ENCODE data around the gene CHRM3. TPM values are rescaled to one million over a fixed set of nuclear protein-coding genes. Genes with fewer than 3 reads are reported as not detected.
"Not testable (repeated sequence)": the region's sequence is repeated elsewhere in the genome, so short reads cannot be mapped to it uniquely, and the experiment has no call there.

Gene CHRM3
- polyA plus RNA-seq (ENCODE audit: insufficient read length in 12 of 12): 1 to 10 TPM in 10 of 12 donors, under 1 TPM in 1, not detected in 1; 0.69 to 6.9 (median 1.8) TPM
- long read RNA-seq, donor 1: 0 reads
- long read RNA-seq, donor 2: 0 reads
- long read RNA-seq, donor 3: 0 reads
- long read RNA-seq, donor 4: 0 reads
- long read RNA-seq, donor 5: 0 reads
- long read RNA-seq, donor 6: 0 reads
- long read RNA-seq, donor 7: 0 reads
- long read RNA-seq, donor 8: 0 reads
- long read RNA-seq, donor 9: 0 reads
- long read RNA-seq, donor 10: 0 reads
- long read RNA-seq, donor 11: 0 reads

DNA sequence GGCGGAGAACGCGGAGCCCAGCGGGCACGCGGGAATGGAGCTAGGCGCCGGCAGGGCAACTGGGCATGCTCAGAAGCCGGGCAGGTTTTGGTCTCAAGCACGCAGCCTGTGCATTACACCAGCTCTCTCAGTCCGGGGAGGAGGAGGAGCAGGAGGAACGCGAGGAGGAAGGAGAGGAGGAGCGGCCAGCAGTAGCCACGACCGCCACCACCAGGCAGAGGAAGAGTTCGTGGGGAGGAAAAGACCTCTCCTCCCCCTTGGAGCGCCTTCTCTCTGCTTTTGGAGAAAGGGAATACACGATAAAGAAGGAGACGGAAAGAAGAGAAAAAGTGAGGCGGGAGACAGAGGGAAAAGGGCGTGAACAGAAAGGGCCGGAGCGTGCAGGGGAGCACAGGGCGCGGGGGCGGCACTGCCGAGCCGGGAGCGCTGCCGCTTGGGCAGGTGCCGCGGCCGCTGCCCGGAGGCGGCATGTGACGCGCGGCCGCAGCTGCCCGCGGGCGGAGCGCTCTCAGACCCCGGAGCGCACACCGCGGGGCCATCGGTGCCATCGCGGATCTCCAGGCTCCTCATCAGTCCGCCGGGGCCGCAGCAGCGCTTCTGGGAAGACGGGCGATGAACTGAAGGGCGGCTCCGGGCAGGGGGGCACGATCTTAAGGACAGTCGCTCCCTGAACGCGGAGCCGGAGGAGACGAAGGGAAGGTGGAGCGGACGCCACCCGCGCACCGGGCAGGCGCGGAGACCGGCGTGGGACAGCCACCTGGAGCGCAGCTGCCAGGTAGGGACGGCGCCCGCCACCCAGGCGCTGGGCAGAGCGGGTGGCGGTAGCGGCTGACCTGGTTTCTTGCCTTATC, at the start of gene CHRM3:
Gene CHRM3, plus strand, starts transcription at position 116 of the 851 bp plus-strand sequence. CDS start 520,884 bp downstream, outside the sequence.
- peak; percentile 45 for DNase-seq

DNA sequence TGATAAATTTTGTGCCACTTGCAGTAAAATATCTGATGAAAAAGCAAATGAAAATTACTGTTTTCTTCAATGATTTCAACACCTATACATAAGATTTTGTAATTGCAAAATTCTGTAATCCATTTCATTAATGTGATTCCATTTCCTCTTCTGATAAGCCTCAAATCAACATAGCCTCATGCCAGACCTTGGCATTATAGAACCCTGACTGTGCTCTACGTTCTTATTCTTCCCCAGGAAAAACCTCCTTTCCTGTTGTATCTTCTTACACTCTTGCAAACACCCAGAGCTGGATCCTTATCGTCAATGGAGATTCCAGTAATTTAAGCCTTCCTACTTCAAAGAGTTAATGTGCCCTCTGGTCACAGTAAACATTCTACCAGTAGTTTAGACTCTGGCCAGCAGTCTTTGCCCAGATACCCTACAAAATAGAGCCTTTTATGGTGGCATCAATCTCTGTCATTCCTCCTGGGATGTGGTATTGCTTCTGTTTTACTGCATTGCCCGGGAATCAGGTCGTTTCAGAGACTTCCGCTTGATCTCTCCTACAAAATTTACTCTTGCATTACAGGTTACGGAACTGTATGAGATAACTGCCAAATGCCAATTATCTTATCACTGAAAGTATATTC, 48.5 kb upstream of the CHRM3 start:
- DNase-seq: no peak

GRCh38 chr1:239347776-239348175, 38.6 kb upstream of the CHRM3 start:
- DNase-seq: no peak

- no peak for DNase-seq
These were observed 37.6 kb upstream of the CHRM3 start for GRCh38 chr1:239348635-239349353.

DNA sequence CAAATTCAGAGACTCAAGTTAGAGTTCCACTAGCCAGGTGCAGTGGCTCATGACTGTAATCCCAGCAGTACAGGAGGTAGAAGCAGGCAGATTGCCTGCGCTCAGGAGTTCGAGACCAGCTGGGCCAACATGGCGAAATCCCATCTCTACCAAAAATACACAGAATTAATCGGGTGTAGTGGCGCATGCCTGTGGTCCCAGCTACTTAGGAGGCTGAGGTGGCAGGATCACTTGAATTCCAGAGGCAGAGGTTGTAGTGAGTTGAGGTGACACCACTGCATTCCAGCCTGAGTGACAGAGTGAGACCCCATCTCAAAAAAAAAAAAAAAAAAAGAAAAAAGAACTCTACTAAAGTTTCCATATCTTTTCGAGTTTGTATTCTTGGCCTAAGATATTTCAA, 36.7 kb upstream of the CHRM3 start:
- no peak for DNase-seq

DNA sequence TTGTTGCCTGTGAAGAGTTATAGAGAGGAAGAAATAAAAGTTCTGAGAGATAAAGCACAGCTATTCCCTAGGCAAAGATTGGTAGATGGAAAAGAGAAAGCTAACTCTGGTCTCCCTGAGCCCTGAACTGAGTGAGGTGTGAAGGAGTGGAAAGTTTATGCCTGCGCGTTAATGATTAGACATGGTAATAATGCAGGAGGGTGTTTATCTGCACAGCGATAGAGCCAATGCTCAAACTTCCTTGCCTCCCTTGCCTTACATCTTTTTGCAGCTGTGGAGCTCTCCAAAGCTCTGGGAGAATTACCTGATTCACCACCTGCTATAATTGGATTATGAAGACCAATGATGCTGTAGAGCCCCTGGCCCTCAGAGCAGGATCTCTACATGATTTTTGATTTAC, 32.8 kb upstream of the CHRM3 start:
- no peak for DNase-seq

- DNase-seq: no peak
These were observed 32.1 kb upstream of the CHRM3 start for GRCh38 chr1:239354231-239354630.

DNA sequence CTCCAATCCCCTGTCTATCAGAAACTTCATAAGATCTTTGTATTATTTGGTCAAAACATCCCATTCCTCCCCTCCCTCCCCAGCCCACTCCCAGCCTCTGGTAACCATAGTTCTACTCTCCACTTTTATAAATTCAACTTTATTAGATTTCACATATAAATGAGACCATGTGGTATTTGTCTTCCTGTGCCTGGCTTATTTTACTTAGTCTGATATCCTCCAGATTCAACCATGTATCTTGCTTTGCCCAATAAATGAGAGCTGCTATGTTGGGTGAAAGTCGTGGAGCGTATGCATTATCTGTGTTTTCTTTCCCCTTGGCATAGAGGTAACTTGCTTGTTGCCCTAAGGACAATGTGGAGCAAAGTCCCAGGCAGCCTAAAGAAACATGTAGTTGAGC, 28.5 kb upstream of the CHRM3 start:
- no peak for DNase-seq

DNA sequence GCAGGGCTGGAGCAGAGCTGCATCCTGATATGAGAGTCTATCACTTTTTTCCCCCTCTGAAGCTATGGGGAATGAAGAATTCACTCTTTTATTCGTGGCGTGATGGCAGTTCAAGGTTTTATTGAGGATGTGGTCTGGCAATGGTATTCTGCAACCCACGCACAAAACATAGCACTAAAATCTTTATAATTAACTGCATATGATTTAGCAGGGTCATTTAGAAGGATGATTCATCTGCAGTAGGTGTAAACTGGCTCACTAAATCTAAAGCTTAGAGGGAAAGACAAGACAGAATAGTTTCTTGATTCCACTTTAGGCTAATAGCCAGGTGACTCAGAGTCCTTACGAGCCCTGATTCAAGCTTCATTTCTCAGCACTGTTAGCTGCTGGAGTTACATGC, 25.0 kb upstream of the CHRM3 start:
- no peak for DNase-seq

DNA sequence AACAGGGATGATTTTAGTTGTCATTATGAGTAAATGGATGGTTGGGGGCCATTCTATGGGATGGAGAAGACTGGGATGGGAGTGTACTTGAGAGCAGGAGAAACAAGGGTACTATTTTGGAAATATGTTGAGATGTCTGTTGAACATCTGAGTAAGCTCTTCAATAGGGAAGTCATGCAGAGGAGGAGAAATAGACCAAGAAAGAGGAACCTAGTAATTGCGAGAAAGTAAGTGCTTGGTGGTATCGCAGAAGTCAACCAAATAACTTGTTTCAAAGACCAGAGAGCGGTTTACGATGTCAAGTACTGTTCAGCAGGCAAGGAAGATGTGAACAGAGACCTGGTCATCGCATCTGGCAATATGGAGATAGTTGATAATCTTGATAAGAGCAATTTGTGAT, 22.4 kb upstream of the CHRM3 start:
- no peak for DNase-seq

DNA sequence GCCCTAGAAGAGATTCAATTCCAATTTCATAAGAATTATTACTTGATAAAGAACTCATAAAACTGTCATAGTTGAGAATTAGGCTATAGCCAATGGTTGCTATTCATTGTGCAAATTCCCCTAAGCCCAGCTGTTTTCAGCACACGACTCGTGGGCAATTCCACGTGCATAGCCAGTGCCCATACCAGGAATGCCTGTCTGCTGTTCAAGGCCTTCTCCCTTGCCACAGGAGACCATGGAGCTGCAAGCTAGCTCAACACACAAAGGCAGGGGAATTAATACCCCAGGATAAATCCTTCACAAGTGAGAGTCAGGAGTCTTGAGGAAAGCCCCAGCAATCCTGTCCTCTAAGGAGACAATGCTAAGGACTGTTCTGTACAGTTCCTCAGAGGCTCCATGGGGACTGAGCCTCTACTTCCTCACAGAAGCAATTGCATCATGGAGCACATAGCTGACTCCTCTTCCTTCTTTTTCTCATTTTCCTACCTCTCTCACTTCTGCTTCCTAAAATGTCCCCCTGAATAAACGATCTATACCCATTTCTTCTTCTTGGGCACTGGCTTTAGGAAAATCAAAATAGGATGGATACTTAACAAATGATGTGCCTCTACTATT, 19.1 kb upstream of the CHRM3 start:
- no peak for DNase-seq

DNA sequence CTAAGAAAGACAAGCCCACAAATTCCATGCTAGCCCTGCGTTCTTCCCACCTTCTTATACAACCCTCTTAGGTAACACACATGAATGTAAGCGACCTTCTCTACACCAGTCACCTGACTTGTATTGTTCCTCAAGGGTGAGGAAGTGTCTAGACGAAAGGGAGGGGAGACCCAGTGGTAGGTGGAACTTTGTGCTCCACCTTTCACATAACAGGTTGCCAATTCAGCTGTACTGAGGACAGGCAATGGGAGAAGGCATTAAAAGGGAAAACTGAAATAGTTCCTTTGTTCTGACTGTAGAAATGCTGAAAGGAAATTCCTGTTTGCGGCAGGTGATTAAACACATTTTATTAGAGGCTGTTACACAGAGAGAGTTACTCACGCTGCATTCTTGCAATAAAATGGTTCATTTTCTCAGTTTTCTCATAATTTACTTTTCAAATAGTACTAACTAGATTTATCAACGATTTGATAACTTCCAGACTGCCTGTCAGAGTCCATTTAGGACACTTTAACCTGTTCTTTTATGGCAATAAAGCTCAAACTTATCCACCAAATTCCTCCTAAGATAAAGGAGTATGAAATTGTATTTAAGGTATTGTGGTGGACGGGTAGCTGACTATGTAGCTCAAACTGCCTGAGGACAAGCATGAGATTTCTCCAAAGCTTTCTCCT, 17.8 kb upstream of the CHRM3 start:
- no peak for DNase-seq

GRCh38 chr1:239370869-239371268, 15.5 kb upstream of the CHRM3 start:
- DNase-seq: not testable (repeated sequence)

GRCh38 chr1:239382666-239383065, 3.7 kb upstream of the CHRM3 start:
- no peak for DNase-seq

DNA sequence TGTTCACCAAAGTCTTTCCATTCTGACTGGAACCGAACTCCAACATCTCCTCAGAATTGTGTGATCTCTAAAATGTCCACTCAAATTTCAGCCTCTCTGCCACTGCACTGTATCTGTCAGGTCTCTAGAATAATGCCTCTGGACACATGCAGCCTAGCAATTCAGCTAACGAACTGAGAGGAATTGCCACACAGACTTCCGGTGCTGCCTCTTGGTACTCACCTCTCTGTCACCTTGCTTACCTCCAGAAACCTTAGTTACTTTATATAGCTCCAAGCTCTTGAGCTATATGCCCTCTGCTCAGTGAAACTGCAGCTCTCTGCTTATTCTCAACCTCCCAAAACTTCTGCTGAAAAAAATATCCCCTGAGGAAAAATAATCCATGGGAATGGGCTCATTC, 2.7 kb upstream of the CHRM3 start:
- DNase-seq: no peak

- peak; percentile 18 for DNase-seq
These were observed 1.2 kb downstream of the CHRM3 start for GRCh38 chr1:239387304-239388158.

DNA sequence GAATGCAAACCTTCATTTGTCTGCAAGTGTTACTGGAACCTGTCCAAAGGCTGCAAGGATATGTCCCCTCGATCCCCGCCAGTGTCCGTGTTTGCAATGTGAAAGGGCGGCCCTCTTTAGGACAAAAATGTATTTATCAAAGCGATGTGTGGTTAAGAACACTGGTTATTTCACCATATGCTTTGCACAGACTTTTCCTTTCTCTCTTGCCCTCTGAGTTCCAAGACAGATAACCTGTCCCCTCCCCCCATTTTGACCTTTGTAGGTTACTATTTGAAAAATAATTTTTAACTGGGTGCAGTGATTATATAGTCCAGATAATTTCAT, 1.8 kb downstream of the CHRM3 start:
- no peak for DNase-seq

DNA sequence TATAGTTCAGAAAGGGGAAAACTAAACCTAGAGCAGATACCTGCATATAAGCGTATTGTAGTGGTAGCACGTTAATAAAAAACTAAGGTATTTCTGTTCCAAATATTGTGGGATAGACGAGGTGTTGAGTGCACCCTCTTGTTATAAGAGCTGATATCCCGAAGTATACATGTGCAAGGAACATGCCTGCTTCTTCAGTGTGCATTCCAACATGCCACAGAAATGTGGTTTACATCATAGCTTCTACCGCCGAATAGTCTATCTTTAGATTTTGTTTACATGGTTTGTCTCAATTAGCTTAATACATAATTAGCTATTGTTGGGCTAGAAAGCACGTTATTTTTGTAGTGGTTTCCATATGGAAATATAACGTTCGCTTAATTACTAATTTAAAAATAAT, 2.2 kb downstream of the CHRM3 start:
- no peak for DNase-seq

- no peak for DNase-seq
These were observed 3.3 kb downstream of the CHRM3 start for GRCh38 chr1:239389703-239390102.

DNA sequence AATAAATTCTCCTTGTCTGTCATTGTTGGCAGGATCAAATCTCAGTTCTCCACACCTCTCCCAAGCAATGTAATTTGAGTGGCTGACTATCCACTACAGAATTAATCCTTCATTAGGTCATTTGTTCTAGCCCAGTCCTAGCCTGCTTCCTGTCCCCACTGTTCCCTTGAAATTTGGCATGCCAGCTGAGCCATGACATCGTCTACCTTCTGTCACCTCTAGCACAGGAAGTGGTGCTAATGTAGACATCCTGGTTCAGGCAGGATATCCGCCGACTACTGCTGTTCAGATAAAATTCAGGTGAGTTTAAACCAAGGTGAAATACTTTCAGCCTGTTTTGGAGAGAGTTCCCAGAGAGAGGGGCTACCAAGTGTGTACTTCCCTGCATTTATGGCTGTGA, 5.9 kb downstream of the CHRM3 start:
- DNase-seq: no peak
